Subcutaneous adipose tissue (tissue), 4 donors: Measurements from ENCODE around the gene CEP164. TPM values are rescaled to one million over a fixed set of nuclear protein-coding genes. Genes with fewer than 3 reads are reported as not detected.

Experiments
- CTCF ChIP-seq: fragments of 450-650 bp; IDR thresholded peaks from one replicate; pipeline ENCODE4 v1.5.1; 2016; ENCODE audit warnings: low read depth, mild to moderate bottlenecking, control low read depth, antibody characterized with exemption, moderate library complexity
- total RNA-seq, 4 donors: library from RNA; depleted of rRNA; stranded (reverse); fragments of >200 nt; gene quantifications; one replicate each; pipeline ENCODE4 v1.1.0, GENCODE V29; 2016

The CEP164 gene
- total RNA-seq, 4 donors from 2014 or later, result 10.9 to 17.6 (median 14.6) TPM

DNA sequence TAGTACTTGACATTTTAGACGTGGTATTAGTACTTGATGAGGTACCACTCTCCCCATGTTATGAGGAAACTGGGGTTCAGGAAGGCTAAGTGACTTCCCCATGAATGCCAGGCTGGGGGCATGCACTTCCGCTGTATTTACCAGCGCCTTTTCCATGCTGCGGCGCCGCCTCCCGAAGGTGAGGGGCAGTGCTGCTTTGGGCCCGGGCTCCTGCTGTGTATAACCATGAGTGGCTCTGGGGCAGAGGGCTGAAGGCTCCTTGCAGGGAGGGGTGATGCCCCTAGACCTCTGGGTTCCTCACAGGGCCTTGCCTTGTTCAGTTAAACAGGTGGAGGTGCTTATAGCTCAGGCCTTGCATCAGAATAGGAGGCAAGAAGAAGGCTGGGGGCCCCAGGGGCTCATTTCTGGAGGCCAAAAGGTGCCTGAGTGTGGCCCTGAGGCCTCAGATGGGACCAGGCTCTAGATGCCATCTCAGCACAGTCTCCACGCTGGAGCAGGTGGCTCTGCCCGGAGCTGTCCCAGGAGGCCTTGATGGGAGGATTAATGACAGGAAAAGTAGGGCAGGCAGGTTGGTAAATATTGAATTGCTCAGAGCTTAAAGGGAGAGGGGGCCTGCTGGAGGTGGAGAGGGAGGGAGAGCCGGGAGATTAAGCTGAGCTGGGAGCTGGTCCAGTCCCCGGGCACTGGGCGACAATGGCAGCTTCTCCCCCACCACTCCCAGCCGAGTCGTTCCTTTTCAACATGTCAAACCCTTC lies 129.6 kb downstream of the CEP164 start:
- no peak for TF ChIP-seq CTCF

DNA sequence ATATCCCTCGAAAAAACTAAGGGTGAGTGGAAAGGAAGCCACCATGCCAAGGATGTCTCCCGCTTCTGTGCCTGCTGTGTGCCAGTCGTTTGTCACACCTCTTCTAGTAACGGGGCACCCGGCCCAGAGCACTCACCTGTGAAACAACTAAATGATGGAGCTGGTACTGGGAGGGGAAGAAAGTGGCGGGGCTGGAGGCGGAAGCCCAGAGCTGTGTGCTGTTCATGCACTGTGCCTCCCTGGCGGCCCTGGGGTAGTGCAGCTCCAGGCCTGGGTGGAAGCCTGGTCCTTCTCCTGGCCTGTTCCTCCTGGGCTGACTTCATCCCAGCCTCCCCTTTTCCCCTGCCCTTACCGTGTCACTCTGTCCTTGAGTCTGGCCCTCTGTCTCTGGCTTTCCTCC lies 130.2 kb downstream of the CEP164 start:
- no peak for TF ChIP-seq CTCF

DNA sequence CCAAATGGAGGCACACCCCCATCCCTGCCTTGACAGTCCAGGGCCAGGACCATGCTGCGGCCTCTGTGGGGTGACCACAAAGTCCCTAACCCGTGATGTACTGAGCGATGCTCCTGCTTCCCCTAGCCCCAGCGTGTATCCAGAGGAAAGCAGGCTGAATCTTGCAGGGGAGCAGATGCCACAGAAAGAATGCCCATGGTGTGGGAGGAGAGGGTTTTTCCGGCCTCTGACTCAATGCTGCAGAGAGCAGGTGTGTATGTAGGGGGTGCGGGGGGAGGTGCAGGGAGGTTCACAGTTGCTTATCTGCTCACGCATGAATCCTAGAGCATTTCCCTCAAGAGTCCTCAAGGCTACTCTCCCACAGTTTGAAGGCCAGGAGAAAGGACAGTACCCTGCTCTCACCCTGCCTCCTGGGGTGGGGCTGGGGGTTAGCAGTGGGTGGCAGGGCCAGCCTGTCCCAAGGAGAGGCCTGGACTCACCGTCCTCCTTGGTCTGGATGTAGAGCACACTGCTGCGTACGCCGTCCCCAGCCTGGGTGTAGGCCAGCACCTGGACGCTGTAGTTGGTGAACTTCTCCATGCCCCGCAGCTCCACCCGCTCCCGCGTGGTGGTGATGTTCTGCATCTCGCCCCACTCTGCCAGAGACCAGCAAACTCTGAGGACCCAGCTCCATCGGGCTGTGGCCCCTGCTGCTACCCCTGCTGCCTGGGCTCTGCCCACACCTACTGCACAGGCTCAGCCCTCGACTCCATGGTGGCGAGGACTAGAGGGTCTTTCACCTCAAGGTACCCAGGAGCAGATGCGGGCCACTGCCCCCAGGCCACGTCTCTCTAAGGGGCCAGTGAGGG lies 130.8 kb downstream of the CEP164 start:
- TF ChIP-seq CTCF, result no peak

DNA sequence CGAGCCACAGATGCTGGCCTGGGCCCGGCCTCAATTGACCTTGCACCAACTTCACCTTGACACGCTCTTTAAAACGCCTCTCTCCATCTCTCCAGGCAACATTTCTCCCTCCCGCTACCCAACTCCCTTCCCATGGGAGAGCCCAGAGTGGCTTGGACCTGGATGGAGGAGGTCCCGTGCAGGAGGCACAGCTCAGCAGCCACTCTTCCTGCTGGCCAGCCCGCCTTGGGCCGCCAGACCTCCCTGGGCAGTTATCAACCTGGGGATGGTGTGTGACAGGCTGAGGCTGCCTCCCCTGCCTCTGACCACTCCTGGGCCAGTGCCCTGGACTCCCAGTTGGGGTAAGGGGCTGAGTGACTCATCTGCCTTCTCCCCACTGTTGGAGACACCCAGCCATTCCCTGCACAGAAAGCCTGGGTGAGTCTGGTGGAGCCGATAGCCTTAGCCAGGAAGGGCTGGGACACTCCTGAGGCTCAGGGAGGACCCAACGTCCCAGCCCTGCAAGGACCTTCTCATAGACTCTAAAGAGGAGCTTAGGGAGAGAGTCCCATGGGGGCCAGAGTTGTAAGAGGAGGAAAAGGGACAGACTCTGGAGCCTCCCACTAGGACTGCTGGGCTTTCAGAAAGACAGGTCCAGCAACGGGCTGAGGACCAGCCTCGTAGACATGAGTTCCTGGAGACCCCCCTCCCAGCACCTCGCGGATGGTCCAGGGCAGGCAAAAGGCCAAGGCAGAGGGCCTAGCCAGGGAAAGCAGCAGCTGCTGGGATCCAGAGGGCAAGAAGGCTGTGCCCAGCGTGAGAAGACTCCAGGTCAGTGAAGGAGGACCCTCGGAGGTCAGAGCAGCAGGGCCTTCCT lies 131.7 kb downstream of the CEP164 start:
- no peak for TF ChIP-seq CTCF

- TF ChIP-seq CTCF, result no peak
These were observed 132.3 kb downstream of the CEP164 start for GRCh38 chr11:117459979-117460300.

GRCh38 chr11:117461396-117462182 lies 133.9 kb downstream of the CEP164 start:
- no peak for TF ChIP-seq CTCF
